WTC11 (cell line): Measurements from ENCODE around the gene SLC16A7. TPM values are rescaled to one million over a fixed set of nuclear protein-coding genes. Genes with fewer than 3 reads are reported as not detected.

Experiments
- ATAC-seq: fragments of 200-7000 bp; cut with Tn5 transposase; 2 replicates; pipeline ENCODE4 v1.10.0; 2021; ENCODE audit warnings: mild to moderate bottlenecking, moderate library complexity
- CTCF ChIA-PET: fragments of 300-600 bp; sonication (Branson Sonifier 250); formaldehyde crosslinking; loops from one replicate; lab custom pipeline; 2021; ENCODE audit warnings: antibody characterized with exemption; lab: Charles Lee
- POLR2A ChIA-PET: fragments of 350-600 bp; sonication (Branson Sonifier 250); formaldehyde crosslinking; loops from one replicate; lab custom pipeline; 2021; ENCODE audit warnings: antibody characterized with exemption; lab: Charles Lee
- DNase-seq: peaks from one replicate; pipeline ENCODE4 v3.0.0; 2021; ENCODE audit warnings: low spot score
- H3K27ac Mint-ChIP-seq: 2 replicates; pipeline ENCODE4 v1.8.0; 2021; ENCODE audit warnings: mixed read lengths
- H3K27me3 Mint-ChIP-seq: 2 replicates; pipeline ENCODE4 v1.8.0; 2021; ENCODE audit warnings: low read depth, mild to moderate bottlenecking, moderate library complexity, mixed read lengths
- H3K36me3 Mint-ChIP-seq: 2 replicates; pipeline ENCODE4 v1.8.0; 2021; ENCODE audit warnings: mixed read lengths
- H3K4me1 Mint-ChIP-seq: 2 replicates; pipeline ENCODE4 v1.8.0; 2022; ENCODE audit warnings: mixed read lengths
- H3K4me3 Mint-ChIP-seq: 2 replicates; pipeline ENCODE4 v1.8.0; 2021; ENCODE audit warnings: mild to moderate bottlenecking, moderate library complexity, mixed read lengths
- H3K9me3 Mint-ChIP-seq: 2 replicates; pipeline ENCODE4 v1.8.0; 2021; ENCODE audit warnings: mixed read lengths
- ETV6 ChIP-seq: sonication (generic); formaldehyde crosslinking; IDR thresholded peaks from 2 replicates; pipeline ENCODE4 v1.8.1; 2022; ENCODE audit warnings: mild to moderate bottlenecking, missing genetic modification reagents
- MXD4 ChIP-seq: fragments of 250-450 bp; sonication (Bioruptor Pico); IDR thresholded peaks from 2 replicates; pipeline ENCODE4 v1.8.0; 2021; ENCODE audit warnings: mild to moderate bottlenecking, moderate library complexity, borderline replicate concordance
- NFATC4 ChIP-seq: fragments of 250-450 bp; sonication (Bioruptor Pico); IDR thresholded peaks from 2 replicates; pipeline ENCODE4 v1.9.0; 2021; ENCODE audit warnings: mild to moderate bottlenecking
- NR1H2 ChIP-seq: sonication (generic); formaldehyde crosslinking; IDR thresholded peaks from 2 replicates; pipeline ENCODE4 v1.9.0; 2021; ENCODE audit warnings: mild to moderate bottlenecking, moderate library complexity, missing genetic modification reagents
- PRRX2 ChIP-seq: fragments of 250-450 bp; sonication (Bioruptor Pico); IDR thresholded peaks from 2 replicates; pipeline ENCODE4 v1.8.0; 2021; ENCODE audit warnings: mild to moderate bottlenecking
- SOX15 ChIP-seq: fragments of 250-450 bp; sonication (Bioruptor Pico); IDR thresholded peaks from 2 replicates; pipeline ENCODE4 v1.9.0; 2021; ENCODE audit warnings: mild to moderate bottlenecking
- SP1 ChIP-seq: sonication (generic); formaldehyde crosslinking; conservative IDR thresholded peaks from 2 replicates; pipeline ENCODE4 v1.8.1; 2022; ENCODE audit warnings: missing genetic modification reagents
- ZNF121 ChIP-seq: sonication (generic); formaldehyde crosslinking; IDR thresholded peaks from 2 replicates; pipeline ENCODE4 v1.8.0; 2023; ENCODE audit warnings: missing genetic modification reagents
- ZNF219 ChIP-seq: sonication (generic); formaldehyde crosslinking; IDR thresholded peaks from 2 replicates; pipeline ENCODE4 v1.8.0; 2023; ENCODE audit warnings: missing genetic modification reagents, mild to moderate bottlenecking, borderline replicate concordance
- ZNF423 ChIP-seq: fragments of 250-450 bp; sonication (Bioruptor Pico); IDR thresholded peaks from 2 replicates; pipeline ENCODE4 v2.1.2; 2022; ENCODE audit warnings: mild to moderate bottlenecking, moderate library complexity
- total RNA-seq: library from RNA; stranded (reverse); gene quantifications from 3 replicates; pipeline ENCODE4 v1.2.3, GENCODE V29; 2021
- TF ChIP-seq, protein P1 (sequence below): sonication (generic); formaldehyde crosslinking; IDR thresholded peaks from 2 replicates; pipeline ENCODE4 v1.8.1; 2023; ENCODE audit warnings: mild to moderate bottlenecking, missing genetic modification reagents, borderline replicate concordance
- TF ChIP-seq, protein P2 (sequence below): sonication (generic); formaldehyde crosslinking; IDR thresholded peaks from 2 replicates; pipeline ENCODE4 v1.8.1; 2023; ENCODE audit warnings: mild to moderate bottlenecking, moderate library complexity, missing genetic modification reagents
- TF ChIP-seq, protein P3 (sequence below): sonication (generic); formaldehyde crosslinking; IDR thresholded peaks from 2 replicates; pipeline ENCODE4 v1.8.0; 2022; ENCODE audit warnings: missing genetic modification reagents
- TF ChIP-seq, protein P4 (sequence below): sonication (generic); formaldehyde crosslinking; IDR thresholded peaks from 2 replicates; pipeline ENCODE4 v1.8.1; 2023; ENCODE audit warnings: mild to moderate bottlenecking, missing genetic modification reagents
- TF ChIP-seq, protein P5 (sequence below): fragments of 200-600 bp; IDR thresholded peaks from 2 replicates; pipeline ENCODE4 v1.8.0; 2022; ENCODE audit warnings: antibody characterized with exemption
- TF ChIP-seq, protein P6 (sequence below): sonication (generic); formaldehyde crosslinking; IDR thresholded peaks from 2 replicates; pipeline ENCODE4 v1.8.1; 2022; ENCODE audit warnings: low read depth, mild to moderate bottlenecking, moderate library complexity, missing genetic modification reagents, borderline replicate concordance
- TF ChIP-seq, protein P7 (sequence below): sonication (generic); formaldehyde crosslinking; IDR thresholded peaks from 2 replicates; pipeline ENCODE4 v1.8.1; 2022; ENCODE audit warnings: mild to moderate bottlenecking, missing genetic modification reagents, moderate library complexity, borderline replicate concordance
- TF ChIP-seq, protein P8 (sequence below): sonication (generic); formaldehyde crosslinking; conservative IDR thresholded peaks from 2 replicates; pipeline ENCODE4 v1.8.1; 2022; ENCODE audit warnings: mild to moderate bottlenecking, missing genetic modification reagents

SLC16A7 gene
- total RNA-seq, 1 experiment from 2014 or later = 3.4 TPM

DNA sequence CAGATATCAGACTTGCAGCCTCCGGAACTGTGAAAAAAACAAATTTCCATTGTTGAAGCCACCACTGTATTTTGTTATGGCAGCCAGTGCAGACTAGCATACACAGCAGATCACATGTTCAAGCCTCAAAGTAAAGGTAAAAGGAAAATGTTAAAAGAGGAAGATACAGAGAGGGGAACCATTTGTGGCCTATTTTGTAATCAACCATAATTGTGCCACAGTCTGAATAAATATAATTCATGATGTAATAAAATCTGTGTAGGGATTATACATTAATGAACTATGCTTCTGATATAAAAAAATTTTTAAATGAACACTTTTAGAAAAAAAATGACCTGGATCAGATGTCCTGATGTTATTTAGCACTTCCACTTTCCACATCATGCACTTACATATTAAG lies 79.6 kb downstream of the SLC16A7 start:
- ChIA-PET POLR2A (no interaction called here), CTCF (no interaction called here)
- Mint-ChIP-seq H3K27ac (no peak overlapping the region), H3K4me3 (no peak overlapping the region), H3K9me3 (no peaks in the 10 kb centered on the region), H3K36me3 (no peaks in the 10 kb centered on the region), H3K4me1 (no peaks in the 10 kb centered on the region), H3K27me3 (no peaks in the 10 kb centered on the region)
- TF ChIP-seq SOX15 (CRISPR knock-in tag) (no peak), ETV6 (CRISPR knock-in tag) (no peak), MXD4 (CRISPR knock-in tag) (no peak)
- TF ChIP-seq, protein P1, sequence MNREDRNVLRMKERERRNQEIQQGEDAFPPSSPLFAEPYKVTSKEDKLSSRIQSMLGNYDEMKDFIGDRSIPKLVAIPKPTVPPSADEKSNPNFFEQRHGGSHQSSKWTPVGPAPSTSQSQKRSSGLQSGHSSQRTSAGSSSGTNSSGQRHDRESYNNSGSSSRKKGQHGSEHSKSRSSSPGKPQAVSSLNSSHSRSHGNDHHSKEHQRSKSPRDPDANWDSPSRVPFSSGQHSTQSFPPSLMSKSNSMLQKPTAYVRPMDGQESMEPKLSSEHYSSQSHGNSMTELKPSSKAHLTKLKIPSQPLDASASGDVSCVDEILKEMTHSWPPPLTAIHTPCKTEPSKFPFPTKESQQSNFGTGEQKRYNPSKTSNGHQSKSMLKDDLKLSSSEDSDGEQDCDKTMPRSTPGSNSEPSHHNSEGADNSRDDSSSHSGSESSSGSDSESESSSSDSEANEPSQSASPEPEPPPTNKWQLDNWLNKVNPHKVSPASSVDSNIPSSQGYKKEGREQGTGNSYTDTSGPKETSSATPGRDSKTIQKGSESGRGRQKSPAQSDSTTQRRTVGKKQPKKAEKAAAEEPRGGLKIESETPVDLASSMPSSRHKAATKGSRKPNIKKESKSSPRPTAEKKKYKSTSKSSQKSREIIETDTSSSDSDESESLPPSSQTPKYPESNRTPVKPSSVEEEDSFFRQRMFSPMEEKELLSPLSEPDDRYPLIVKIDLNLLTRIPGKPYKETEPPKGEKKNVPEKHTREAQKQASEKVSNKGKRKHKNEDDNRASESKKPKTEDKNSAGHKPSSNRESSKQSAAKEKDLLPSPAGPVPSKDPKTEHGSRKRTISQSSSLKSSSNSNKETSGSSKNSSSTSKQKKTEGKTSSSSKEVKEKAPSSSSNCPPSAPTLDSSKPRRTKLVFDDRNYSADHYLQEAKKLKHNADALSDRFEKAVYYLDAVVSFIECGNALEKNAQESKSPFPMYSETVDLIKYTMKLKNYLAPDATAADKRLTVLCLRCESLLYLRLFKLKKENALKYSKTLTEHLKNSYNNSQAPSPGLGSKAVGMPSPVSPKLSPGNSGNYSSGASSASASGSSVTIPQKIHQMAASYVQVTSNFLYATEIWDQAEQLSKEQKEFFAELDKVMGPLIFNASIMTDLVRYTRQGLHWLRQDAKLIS = no peak
- TF ChIP-seq, protein P2, sequence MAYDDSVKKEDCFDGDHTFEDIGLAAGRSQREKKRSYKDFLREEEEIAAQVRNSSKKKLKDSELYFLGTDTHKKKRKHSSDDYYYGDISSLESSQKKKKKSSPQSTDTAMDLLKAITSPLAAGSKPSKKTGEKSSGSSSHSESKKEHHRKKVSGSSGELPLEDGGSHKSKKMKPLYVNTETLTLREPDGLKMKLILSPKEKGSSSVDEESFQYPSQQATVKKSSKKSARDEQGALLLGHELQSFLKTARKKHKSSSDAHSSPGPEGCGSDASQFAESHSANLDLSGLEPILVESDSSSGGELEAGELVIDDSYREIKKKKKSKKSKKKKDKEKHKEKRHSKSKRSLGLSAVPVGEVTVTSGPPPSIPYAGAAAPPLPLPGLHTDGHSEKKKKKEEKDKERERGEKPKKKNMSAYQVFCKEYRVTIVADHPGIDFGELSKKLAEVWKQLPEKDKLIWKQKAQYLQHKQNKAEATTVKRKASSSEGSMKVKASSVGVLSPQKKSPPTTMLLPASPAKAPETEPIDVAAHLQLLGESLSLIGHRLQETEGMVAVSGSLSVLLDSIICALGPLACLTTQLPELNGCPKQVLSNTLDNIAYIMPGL (CRISPR knock-in tag) = no peak
- ATAC-seq (no peak), DNase-seq (no peak)

DNA sequence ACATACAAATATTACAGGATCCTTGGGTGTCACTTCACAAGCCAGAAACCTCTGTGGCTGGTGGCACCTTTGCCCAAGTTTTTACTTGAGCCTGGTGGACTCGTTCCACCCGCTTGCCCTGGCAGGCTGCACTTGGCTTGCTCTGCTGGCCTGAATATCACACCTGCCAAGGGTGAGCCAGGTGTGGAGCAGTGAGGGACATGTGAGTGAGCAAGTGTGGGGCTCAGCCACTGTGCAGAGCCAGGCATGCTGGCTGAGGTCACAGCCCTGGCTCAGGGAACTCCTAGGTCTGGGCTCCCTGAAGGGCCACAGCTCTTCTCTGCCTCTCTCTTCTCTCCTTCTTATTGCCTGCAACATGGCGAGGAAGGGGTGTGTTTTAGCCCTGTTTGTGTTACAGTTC lies 82.0 kb downstream of the SLC16A7 start:
- ATAC-seq = no peak
- no peak for TF ChIP-seq SP1
- TF ChIP-seq, protein P3, sequence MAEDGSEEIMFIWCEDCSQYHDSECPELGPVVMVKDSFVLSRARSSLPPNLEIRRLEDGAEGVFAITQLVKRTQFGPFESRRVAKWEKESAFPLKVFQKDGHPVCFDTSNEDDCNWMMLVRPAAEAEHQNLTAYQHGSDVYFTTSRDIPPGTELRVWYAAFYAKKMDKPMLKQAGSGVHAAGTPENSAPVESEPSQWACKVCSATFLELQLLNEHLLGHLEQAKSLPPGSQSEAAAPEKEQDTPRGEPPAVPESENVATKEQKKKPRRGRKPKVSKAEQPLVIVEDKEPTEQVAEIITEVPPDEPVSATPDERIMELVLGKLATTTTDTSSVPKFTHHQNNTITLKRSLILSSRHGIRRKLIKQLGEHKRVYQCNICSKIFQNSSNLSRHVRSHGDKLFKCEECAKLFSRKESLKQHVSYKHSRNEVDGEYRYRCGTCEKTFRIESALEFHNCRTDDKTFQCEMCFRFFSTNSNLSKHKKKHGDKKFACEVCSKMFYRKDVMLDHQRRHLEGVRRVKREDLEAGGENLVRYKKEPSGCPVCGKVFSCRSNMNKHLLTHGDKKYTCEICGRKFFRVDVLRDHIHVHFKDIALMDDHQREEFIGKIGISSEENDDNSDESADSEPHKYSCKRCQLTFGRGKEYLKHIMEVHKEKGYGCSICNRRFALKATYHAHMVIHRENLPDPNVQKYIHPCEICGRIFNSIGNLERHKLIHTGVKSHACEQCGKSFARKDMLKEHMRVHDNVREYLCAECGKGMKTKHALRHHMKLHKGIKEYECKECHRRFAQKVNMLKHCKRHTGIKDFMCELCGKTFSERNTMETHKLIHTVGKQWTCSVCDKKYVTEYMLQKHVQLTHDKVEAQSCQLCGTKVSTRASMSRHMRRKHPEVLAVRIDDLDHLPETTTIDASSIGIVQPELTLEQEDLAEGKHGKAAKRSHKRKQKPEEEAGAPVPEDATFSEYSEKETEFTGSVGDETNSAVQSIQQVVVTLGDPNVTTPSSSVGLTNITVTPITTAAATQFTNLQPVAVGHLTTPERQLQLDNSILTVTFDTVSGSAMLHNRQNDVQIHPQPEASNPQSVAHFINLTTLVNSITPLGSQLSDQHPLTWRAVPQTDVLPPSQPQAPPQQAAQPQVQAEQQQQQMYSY (CRISPR knock-in tag) = no peak
- TF ChIP-seq, protein P4, sequence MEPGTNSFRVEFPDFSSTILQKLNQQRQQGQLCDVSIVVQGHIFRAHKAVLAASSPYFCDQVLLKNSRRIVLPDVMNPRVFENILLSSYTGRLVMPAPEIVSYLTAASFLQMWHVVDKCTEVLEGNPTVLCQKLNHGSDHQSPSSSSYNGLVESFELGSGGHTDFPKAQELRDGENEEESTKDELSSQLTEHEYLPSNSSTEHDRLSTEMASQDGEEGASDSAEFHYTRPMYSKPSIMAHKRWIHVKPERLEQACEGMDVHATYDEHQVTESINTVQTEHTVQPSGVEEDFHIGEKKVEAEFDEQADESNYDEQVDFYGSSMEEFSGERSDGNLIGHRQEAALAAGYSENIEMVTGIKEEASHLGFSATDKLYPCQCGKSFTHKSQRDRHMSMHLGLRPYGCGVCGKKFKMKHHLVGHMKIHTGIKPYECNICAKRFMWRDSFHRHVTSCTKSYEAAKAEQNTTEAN = no peak
- TF ChIP-seq, protein P5, sequence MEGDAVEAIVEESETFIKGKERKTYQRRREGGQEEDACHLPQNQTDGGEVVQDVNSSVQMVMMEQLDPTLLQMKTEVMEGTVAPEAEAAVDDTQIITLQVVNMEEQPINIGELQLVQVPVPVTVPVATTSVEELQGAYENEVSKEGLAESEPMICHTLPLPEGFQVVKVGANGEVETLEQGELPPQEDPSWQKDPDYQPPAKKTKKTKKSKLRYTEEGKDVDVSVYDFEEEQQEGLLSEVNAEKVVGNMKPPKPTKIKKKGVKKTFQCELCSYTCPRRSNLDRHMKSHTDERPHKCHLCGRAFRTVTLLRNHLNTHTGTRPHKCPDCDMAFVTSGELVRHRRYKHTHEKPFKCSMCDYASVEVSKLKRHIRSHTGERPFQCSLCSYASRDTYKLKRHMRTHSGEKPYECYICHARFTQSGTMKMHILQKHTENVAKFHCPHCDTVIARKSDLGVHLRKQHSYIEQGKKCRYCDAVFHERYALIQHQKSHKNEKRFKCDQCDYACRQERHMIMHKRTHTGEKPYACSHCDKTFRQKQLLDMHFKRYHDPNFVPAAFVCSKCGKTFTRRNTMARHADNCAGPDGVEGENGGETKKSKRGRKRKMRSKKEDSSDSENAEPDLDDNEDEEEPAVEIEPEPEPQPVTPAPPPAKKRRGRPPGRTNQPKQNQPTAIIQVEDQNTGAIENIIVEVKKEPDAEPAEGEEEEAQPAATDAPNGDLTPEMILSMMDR = no peak
- no peak for TF ChIP-seq PRRX2 (CRISPR knock-in tag)
- TF ChIP-seq ZNF219 = no peak
- TF ChIP-seq, protein P6, sequence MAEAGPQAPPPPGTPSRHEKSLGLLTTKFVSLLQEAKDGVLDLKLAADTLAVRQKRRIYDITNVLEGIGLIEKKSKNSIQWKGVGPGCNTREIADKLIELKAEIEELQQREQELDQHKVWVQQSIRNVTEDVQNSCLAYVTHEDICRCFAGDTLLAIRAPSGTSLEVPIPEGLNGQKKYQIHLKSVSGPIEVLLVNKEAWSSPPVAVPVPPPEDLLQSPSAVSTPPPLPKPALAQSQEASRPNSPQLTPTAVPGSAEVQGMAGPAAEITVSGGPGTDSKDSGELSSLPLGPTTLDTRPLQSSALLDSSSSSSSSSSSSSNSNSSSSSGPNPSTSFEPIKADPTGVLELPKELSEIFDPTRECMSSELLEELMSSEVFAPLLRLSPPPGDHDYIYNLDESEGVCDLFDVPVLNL = no peak
- TF ChIP-seq, protein P7, sequence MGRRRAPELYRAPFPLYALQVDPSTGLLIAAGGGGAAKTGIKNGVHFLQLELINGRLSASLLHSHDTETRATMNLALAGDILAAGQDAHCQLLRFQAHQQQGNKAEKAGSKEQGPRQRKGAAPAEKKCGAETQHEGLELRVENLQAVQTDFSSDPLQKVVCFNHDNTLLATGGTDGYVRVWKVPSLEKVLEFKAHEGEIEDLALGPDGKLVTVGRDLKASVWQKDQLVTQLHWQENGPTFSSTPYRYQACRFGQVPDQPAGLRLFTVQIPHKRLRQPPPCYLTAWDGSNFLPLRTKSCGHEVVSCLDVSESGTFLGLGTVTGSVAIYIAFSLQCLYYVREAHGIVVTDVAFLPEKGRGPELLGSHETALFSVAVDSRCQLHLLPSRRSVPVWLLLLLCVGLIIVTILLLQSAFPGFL = no peak
- TF ChIP-seq NFATC4 (CRISPR knock-in tag) = no peak
- TF ChIP-seq ZNF121 (CRISPR knock-in tag) = no peak
- no peak for TF ChIP-seq NR1H2
- TF ChIP-seq, protein P8, sequence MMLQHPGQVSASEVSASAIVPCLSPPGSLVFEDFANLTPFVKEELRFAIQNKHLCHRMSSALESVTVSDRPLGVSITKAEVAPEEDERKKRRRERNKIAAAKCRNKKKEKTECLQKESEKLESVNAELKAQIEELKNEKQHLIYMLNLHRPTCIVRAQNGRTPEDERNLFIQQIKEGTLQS (CRISPR knock-in tag) = no peak
- TF ChIP-seq ZNF423 (CRISPR knock-in tag) = no peak
- CTCF ChIA-PET = no interaction called here
- no peaks in the 10 kb centered on the region for H3K36me3 Mint-ChIP-seq
- POLR2A ChIA-PET = no interaction called here
- H3K4me1 Mint-ChIP-seq = no peaks in the 10 kb centered on the region
- DNase-seq = no peak
- no peak overlapping the region for H3K27ac Mint-ChIP-seq
- H3K4me3 Mint-ChIP-seq = no peak overlapping the region
- H3K9me3 Mint-ChIP-seq = no peaks in the 10 kb centered on the region
- no peaks in the 10 kb centered on the region for H3K27me3 Mint-ChIP-seq
